IMR-90 (cell line): ENCODE data around the gene PLAC9. TPM values are rescaled to one million over a fixed set of nuclear protein-coding genes. Genes with fewer than 3 reads are reported as not detected.

Experiments
- ATAC-seq: fragments of 200-7000 bp; cut with Tn5 transposase; 2 replicates; pipeline ENCODE4 v1.9.1; 2020; ENCODE audit warnings: low read depth, mild to moderate bottlenecking, moderate library complexity
- BruUV-seq: library from RNA; stranded (reverse); fragments of 400-500 nt; replicated peaks from 2 replicates; lab custom pipeline; 2021; lab: Mats Ljungman, UMichigan
- CTCF ChIA-PET: fragments of 300-600 bp; formaldehyde crosslinking; extraction: SDS; loops from one replicate; lab custom pipeline; 2021; ENCODE audit warnings: antibody characterized with exemption; lab: Yijun Ruan, JAX
- POLR2A ChIA-PET: fragments of 300-600 bp; sonication (Branson Sonifier 250); formaldehyde crosslinking; loops from one replicate; lab custom pipeline; 2022; ENCODE audit warnings: antibody characterized with exemption; ENCODE audit not compliant: unreplicated experiment; lab: Charles Lee
- DNase-seq: peaks from one replicate; pipeline ENCODE4 v3.0.0; 2013
- H2AFZ ChIP-seq: replicated peaks from 2 replicates; pipeline ENCODE3; 2013; ENCODE audit warnings: low read length, mild to moderate bottlenecking; ENCODE audit not compliant: poor library complexity
- H2AK5ac ChIP-seq: 2 replicates; pipeline ENCODE4 v1.6.1; 2013; ENCODE audit warnings: low read depth, low read length, inconsistent platforms
- H2AK9ac ChIP-seq: replicated peaks from 2 replicates; pipeline ENCODE3; 2013; ENCODE audit warnings: mild to moderate bottlenecking, low read depth, low read length, moderate library complexity; ENCODE audit not compliant: poor library complexity
- H2BK120ac ChIP-seq: 2 replicates; pipeline ENCODE4 v1.6.1; 2013; ENCODE audit warnings: low read depth, low read length, inconsistent platforms
- H2BK15ac ChIP-seq: 3 replicates; pipeline ENCODE4 v1.6.1; 2013; ENCODE audit warnings: low read depth, low read length, inconsistent platforms
- H2BK20ac ChIP-seq: 2 replicates; pipeline ENCODE4 v1.6.1; 2013; ENCODE audit warnings: low read depth, mild to moderate bottlenecking, inconsistent platforms, low read length, moderate library complexity
- H2BK5ac ChIP-seq: 2 replicates; pipeline ENCODE4 v1.6.1; 2013; ENCODE audit warnings: mild to moderate bottlenecking, low read depth, low read length, inconsistent platforms; ENCODE audit not compliant: poor library complexity, severe bottlenecking
- H3K14ac ChIP-seq: replicated peaks from 2 replicates; pipeline ENCODE4 v1.6.1; 2013; ENCODE audit warnings: low read depth, low read length, inconsistent platforms
- H3K18ac ChIP-seq: 2 replicates; pipeline ENCODE4 v1.6.1; 2013; ENCODE audit warnings: low read depth, low read length, control low read depth
- H3K23ac ChIP-seq: 2 replicates; pipeline ENCODE4 v1.6.1; 2013; ENCODE audit warnings: low read depth, low read length, inconsistent platforms
- H3K27ac ChIP-seq: 2 replicates; pipeline ENCODE4 v1.5.1; 2013; ENCODE audit warnings: mild to moderate bottlenecking, control low read depth, low read length; ENCODE audit not compliant: insufficient read depth
- H3K27me3 ChIP-seq: 2 replicates; pipeline ENCODE4 v1.6.1; 2013; ENCODE audit warnings: low read length; ENCODE audit not compliant: control insufficient read depth, insufficient read depth
- H3K36me3 ChIP-seq: 2 replicates; pipeline ENCODE4 v1.6.1; 2013; ENCODE audit warnings: low read length, mixed read lengths; ENCODE audit not compliant: control insufficient read depth, insufficient read depth
- H3K4ac ChIP-seq: 2 replicates; pipeline ENCODE4 v1.6.1; 2013; ENCODE audit warnings: low read depth, low read length, inconsistent platforms
- H3K4me1 ChIP-seq: 2 replicates; pipeline ENCODE4 v1.6.1; 2013; ENCODE audit warnings: low read length, mixed read lengths; ENCODE audit not compliant: control insufficient read depth, insufficient read depth
- H3K4me2 ChIP-seq: 2 replicates; pipeline ENCODE4 v1.6.1; 2013; ENCODE audit warnings: low read depth, mild to moderate bottlenecking, control low read depth, low read length, moderate library complexity
- H3K4me3 ChIP-seq: 2 replicates; pipeline ENCODE4 v1.5.1; 2013; ENCODE audit warnings: low read depth, mild to moderate bottlenecking, control low read depth, low read length, moderate library complexity; ENCODE audit not compliant: insufficient read depth
- H3K56ac ChIP-seq: 2 replicates; pipeline ENCODE4 v1.6.1; 2013; ENCODE audit warnings: low read length, inconsistent platforms; ENCODE audit not compliant: insufficient read depth; ENCODE audit errors: extremely low read depth
- H3K79me1 ChIP-seq, 2 experiments: 2 replicates each; pipeline ENCODE4 v1.6.1; 2013; ENCODE audit warnings: low read length in 2 of 2, inconsistent platforms in 1 of 2, low read depth in 1 of 2
- H3K9ac ChIP-seq: 2 replicates; pipeline ENCODE4 v1.6.1; 2013; ENCODE audit warnings: low read depth, low read length, control low read depth
- H3K9me1 ChIP-seq: 2 replicates; pipeline ENCODE4 v1.6.1; 2013; ENCODE audit warnings: low read length, inconsistent platforms; ENCODE audit not compliant: insufficient read depth
- H3K9me3 ChIP-seq: 2 replicates; pipeline ENCODE4 v1.6.1; 2013; ENCODE audit warnings: low read length; ENCODE audit not compliant: control insufficient read depth, insufficient read depth
- H4K20me1 ChIP-seq: 2 replicates; pipeline ENCODE4 v1.6.1; 2013; ENCODE audit warnings: low read length, inconsistent platforms; ENCODE audit not compliant: insufficient read depth
- H4K5ac ChIP-seq: 2 replicates; pipeline ENCODE4 v1.6.1; 2013; ENCODE audit warnings: mild to moderate bottlenecking, low read depth, low read length, control low read depth
- H4K8ac ChIP-seq, 2 experiments: 2 replicates each; pipeline ENCODE4 v1.6.1; 2013; ENCODE audit warnings: low read depth in 2 of 2, low read length in 2 of 2, control low read depth in 1 of 2, inconsistent platforms in 1 of 2
- H4K91ac ChIP-seq: 2 replicates; pipeline ENCODE4 v1.6.1; 2013; ENCODE audit warnings: low read depth, low read length, inconsistent platforms; ENCODE audit not compliant: insufficient read depth
- BHLHE40 ChIP-seq: fragments of 150-350 bp; IDR thresholded peaks from 2 replicates; pipeline ENCODE4 v1.6.1; 2016; ENCODE audit warnings: mild to moderate bottlenecking, low read depth, low read length
- FOS ChIP-seq: fragments of 150-350 bp; IDR thresholded peaks from 2 replicates; pipeline ENCODE4 v1.6.1; 2016; ENCODE audit warnings: low read depth, low read length
- MAFK ChIP-seq: IDR thresholded peaks from 2 replicates; pipeline ENCODE4 v1.6.1; 2012; ENCODE audit warnings: low read depth, low read length, improper control_type of control experiment
- SMC3 ChIP-seq: fragments of 150-350 bp; IDR thresholded peaks from 2 replicates; pipeline ENCODE4 v1.6.1; 2016; ENCODE audit warnings: low read depth, mild to moderate bottlenecking, antibody characterized with exemption, low read length, moderate library complexity
- WGBS, 2 experiments: methylation state at CpG; one replicate each; pipeline versions ENCODE4 v1.1.5 to v1.1.7; 2013; ENCODE audit warnings: missing lambda C conversion rate in 2 of 2; ENCODE audit not compliant: insufficient read length in 1 of 2; ENCODE audit errors: extremely low coverage in 2 of 2; 5-methylcytosine and 5-hydroxymethylcytosine counted together
- dilution Hi-C: fragments of 300-500 bp; cut with HindIII; formaldehyde crosslinking; loops from one replicate; pipeline ENCODE4 v1.14.3; 2018; ENCODE audit warnings: low sequenced_read_pairs; ENCODE audit not compliant: unreplicated experiment
- in situ Hi-C: fragments of 300-500 bp; cut with MboI; formaldehyde crosslinking; loops from 3 replicates; pipeline ENCODE4 v1.14.3; 2019; ENCODE audit warnings: low sequenced_read_pairs, inconsistent platforms, mixed read lengths
- intact Hi-C: fragments of 100-400 bp; cut with micrococcal nuclease; formaldehyde crosslinking; loops from 2 replicates; pipeline ENCODE4 v1.10.0; 2022
- polyA plus RNA-seq, 3 experiments: library from polyadenylated mRNA; depleted of rRNA; stranded (reverse); fragments of >200 nt; gene quantifications; 2 replicates each; pipeline ENCODE4 v1.2.3, GENCODE V29; 2012; ENCODE audit warnings: low replicate concordance in 1 of 3
- total RNA-seq: library from RNA; depleted of rRNA; stranded (reverse); fragments of >200 nt; gene quantifications from 2 replicates; pipeline ENCODE4 v1.2.3, GENCODE V29; 2012
- TF ChIP-seq, protein P1 (sequence below): fragments of 150-350 bp; IDR thresholded peaks from 2 replicates; pipeline ENCODE4 v1.6.1; 2016; ENCODE audit warnings: low read depth, mild to moderate bottlenecking, low read length, moderate library complexity, borderline replicate concordance
- TF ChIP-seq, protein P2 (sequence below): conservative IDR thresholded peaks from 2 replicates; pipeline ENCODE4 v1.5.1; 2012; ENCODE audit warnings: mild to moderate bottlenecking, low read depth, low read length, improper control_type of control experiment
- TF ChIP-seq, protein P3 (sequence below): fragments of 150-350 bp; IDR thresholded peaks from 2 replicates; pipeline ENCODE4 v1.6.1; 2017; ENCODE audit warnings: mild to moderate bottlenecking, antibody characterized with exemption, low read length, low read depth

PLAC9 gene
- total and polyA plus RNA-seq, 2 of the 4 experiments (the other 2 are of a cell fraction): 1.6 to 12.2 TPM

DNA sequence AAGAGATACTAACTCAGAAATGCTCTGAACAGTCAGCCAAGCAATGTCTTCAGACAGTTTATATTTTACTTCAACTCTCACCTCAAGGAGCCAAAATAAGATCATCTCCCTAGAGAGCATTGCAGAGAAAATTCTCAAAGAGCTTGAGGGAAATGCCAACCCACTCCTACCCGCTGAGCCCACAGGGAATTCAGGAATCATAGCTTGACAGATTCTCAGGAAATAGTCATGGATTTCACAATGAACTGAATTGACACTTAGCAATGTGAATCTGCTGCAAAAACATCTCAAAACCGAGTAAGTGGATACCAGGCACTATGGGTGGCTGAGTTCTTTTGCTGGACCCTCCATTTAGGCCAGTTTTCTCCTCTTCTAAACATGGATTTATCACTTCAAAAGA lies 9.8 kb upstream of the PLAC9 start:
- no peak overlapping the region for H3K23ac ChIP-seq
- CTCF ChIA-PET: no interaction called here
- H3K9ac ChIP-seq: no peak overlapping the region
- no peak overlapping the region for H2BK15ac ChIP-seq
- intact Hi-C loops: no loop called here
- no peak overlapping the region for H3K4ac ChIP-seq
- H3K18ac ChIP-seq: no peak overlapping the region
- TF ChIP-seq BHLHE40: no peak
- TF ChIP-seq SMC3: no peak
- TF ChIP-seq FOS: no peak
- TF ChIP-seq MAFK: no peak
- TF ChIP-seq, protein P1, sequence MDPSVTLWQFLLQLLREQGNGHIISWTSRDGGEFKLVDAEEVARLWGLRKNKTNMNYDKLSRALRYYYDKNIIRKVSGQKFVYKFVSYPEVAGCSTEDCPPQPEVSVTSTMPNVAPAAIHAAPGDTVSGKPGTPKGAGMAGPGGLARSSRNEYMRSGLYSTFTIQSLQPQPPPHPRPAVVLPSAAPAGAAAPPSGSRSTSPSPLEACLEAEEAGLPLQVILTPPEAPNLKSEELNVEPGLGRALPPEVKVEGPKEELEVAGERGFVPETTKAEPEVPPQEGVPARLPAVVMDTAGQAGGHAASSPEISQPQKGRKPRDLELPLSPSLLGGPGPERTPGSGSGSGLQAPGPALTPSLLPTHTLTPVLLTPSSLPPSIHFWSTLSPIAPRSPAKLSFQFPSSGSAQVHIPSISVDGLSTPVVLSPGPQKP: no peak
- TF ChIP-seq, protein P2, sequence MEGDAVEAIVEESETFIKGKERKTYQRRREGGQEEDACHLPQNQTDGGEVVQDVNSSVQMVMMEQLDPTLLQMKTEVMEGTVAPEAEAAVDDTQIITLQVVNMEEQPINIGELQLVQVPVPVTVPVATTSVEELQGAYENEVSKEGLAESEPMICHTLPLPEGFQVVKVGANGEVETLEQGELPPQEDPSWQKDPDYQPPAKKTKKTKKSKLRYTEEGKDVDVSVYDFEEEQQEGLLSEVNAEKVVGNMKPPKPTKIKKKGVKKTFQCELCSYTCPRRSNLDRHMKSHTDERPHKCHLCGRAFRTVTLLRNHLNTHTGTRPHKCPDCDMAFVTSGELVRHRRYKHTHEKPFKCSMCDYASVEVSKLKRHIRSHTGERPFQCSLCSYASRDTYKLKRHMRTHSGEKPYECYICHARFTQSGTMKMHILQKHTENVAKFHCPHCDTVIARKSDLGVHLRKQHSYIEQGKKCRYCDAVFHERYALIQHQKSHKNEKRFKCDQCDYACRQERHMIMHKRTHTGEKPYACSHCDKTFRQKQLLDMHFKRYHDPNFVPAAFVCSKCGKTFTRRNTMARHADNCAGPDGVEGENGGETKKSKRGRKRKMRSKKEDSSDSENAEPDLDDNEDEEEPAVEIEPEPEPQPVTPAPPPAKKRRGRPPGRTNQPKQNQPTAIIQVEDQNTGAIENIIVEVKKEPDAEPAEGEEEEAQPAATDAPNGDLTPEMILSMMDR: no peak
- TF ChIP-seq, protein P3, sequence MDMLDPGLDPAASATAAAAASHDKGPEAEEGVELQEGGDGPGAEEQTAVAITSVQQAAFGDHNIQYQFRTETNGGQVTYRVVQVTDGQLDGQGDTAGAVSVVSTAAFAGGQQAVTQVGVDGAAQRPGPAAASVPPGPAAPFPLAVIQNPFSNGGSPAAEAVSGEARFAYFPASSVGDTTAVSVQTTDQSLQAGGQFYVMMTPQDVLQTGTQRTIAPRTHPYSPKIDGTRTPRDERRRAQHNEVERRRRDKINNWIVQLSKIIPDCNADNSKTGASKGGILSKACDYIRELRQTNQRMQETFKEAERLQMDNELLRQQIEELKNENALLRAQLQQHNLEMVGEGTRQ: no peak
- H4K91ac ChIP-seq: no peak overlapping the region
- H3K9me3 ChIP-seq: no peaks in the 10 kb centered on the region
- H2BK20ac ChIP-seq: no peak overlapping the region
- H2AK9ac ChIP-seq: no peak overlapping the region
- no peak overlapping the region for H2BK5ac ChIP-seq
- in situ Hi-C loops: no loop called here
- H3K36me3 ChIP-seq: no peaks in the 10 kb centered on the region
- H2AFZ ChIP-seq: no peak overlapping the region
- no TSS peak for BruUV-seq
- H3K4me2 ChIP-seq: no peak overlapping the region
- no peak overlapping the region for H4K8ac ChIP-seq
- H3K14ac ChIP-seq: no peak overlapping the region
- H3K79me1 ChIP-seq: no peaks in the 10 kb centered on the region
- no peak overlapping the region for H3K27ac ChIP-seq
- H3K4me1 ChIP-seq: no peaks in the 10 kb centered on the region
- DNase-seq: no peak
- no peak overlapping the region for H2BK120ac ChIP-seq
- no peak overlapping the region for H3K4me3 ChIP-seq
- WGBS, 2 experiments: 60% methylated on average over 1 of the region's 2 CpGs; no CpG with 5 or more reads in 1 of the 2 experiments
- no peak overlapping the region for H4K5ac ChIP-seq
- no peak for ATAC-seq
- dilution Hi-C loops: no loop called here
- H2AK5ac ChIP-seq: no peak overlapping the region
- H3K9me1 ChIP-seq: no peaks in the 10 kb centered on the region
- H3K56ac ChIP-seq: no peak overlapping the region
- H4K20me1 ChIP-seq: no peaks in the 10 kb centered on the region
- peaks cover 5% of the 10 kb centered on the region for H3K27me3 ChIP-seq
- POLR2A ChIA-PET: no interaction called here
